NCI-H2171 (cell line): ENCODE measurements around the gene RASA2.
A peak's percentile ranks its signal among the peaks of the same experiment; 100 is the strongest.

ENCODE experiments used
- DNase-seq: peaks from one replicate; lab custom pipeline; 2025; lab: John Stamatoyannopoulos, UW

RASA2 gene

DNA sequence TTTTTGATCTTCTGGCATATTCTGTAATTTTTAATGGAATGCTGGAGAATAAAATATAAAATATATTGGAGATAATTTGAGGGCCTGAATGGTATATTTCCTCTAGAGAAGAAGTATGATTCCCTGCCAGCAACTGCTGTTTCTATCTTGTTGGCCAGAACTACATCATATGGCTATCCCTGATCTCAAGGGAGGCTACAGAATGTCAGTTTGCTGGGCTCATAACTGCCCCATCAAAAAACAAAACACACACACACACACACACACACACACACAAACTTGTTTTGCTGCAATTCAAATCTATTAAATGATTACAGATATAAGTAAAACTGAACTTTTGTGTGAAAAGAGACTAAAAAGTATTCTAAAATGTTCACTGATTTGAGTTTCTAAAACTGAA lies 51.0 kb downstream of the RASA2 start:
- no peak for DNase-seq

DNA sequence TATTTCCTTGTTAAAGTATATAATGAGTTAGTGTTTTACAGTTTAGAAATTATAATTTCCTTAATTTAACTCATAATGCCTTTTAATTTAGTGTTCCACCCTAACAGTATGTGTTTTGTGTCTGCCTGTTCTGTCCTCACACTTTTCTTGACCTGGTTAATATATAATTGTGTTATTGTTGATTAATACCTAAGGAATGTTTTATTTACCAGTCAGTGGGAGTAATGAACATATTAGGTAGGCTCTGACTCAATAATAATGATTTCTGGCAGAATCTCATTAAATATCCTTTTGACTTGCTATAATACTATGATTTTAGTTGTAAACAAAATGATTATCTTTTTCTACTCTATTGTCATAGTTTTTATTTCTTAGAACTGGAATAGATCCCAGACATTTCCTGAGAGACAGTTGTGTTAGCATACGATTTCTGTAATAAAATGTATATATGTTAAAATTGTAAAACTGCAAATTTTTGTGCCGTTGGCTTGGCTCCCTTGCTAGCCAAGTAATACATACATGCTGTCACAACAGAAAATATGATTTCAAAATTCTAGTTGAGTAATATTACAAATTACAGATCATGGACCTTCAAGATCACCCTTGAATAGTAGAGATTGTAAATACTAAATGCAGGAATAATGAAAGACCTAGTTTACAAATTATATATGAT lies 51.9 kb downstream of the RASA2 start:
- no peak for DNase-seq

DNA sequence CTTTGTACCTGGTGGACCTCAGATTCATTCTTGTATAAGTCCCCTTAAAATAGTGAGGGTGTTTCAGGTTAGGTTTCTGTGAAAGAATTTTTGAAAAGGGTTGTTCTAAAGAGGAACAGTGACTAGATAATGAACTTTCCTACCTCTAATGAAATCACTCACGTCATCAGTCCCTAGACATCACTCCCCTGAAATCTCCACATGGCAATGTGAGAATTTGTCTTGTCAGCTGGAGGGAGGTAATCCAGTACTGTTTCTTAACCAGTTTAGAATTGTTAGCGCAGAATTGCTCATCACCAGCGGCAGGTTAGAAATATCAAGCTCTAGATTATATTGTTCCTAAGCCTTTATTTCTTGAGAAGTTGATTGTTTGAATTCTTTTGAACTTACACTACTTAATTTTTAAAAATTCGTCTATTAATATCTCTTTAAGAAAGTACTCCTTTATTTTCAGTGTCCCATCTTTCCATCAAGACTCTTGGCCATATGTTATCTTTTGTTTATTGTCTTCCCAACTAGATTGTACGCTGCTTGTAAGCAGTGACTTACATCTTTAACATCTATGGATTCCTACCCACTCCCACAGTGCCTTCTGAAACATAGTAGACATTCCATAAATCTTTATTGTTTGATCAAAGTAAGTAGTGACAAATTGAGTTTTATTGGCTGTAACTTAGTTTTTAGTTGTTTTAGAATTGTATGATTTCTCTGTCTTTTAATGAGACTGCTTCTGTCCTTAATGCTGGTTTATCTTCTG lies 52.8 kb downstream of the RASA2 start:
- no peak for DNase-seq

DNA sequence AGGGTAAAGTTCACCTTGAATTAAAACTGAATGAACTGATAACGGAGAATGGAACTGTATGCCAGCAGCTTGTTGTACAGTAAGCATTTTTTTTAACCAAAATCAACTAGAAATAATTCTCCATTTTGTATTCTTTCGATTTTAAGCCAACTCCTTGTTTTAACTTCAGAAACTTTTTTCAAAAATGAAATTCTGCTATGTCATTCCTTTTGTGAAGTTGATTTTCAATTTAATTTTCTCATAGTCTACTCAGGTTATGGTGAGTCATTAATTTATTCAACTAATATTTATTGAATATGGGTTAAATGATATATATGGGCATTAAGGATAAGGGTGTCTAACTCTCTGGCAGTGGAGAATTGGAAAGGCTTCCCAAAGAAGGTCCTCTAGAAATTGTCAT lies 53.7 kb downstream of the RASA2 start:
- no peak for DNase-seq

DNA sequence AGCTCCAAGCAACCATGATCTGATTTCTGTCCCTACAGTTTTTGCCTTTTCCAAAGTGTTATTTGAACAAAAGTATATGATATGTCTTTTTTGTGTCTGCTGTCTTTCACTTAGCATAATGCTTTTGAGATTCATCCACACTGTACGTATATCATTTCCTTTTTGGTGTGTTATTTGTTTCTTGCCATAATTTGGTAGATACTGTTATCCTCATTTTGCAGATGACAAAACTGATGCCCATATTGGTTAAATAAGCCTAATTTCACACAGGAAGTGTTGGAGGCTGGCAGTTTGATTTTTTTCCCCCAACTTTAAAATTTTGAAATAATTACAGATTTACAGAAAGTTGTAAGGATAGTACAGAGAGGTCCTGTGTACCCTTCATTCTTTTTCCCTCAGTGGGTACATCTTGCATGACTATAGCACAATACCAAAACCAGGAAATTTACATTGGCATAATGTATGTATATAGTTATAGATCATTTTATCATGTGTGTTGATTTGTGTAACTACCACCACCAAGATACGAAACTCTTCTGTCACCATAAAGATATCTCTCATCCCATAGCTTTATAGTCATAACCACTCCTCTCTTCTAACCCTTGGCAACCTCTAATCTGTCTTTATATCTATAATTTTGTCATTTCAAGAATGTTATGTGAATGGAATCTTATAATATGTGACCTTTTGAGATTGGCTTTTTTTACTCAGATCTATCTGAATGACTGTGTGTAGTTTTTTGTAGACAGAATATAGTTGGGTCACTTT lies 55.6 kb downstream of the RASA2 start:
- DNase-seq = no peak

DNA sequence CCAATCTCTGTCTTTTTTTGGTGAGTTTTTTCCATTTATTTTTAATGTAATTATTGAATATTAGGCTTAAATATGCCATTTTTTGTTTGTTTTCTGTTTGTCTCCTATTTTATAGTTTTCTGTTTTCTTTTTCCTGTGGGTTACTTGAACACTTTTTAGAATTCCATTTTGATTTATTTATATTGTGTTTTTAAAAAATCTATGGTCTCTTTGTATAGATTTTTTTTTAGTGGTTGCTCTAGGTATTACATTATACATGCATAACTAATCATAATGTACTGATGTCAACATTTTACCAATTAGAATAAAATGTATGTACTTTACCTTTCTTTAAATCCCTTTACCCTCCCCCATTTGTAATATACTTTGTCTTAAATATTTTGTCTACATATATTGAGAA lies 56.2 kb downstream of the RASA2 start:
- DNase-seq = no peak

DNA sequence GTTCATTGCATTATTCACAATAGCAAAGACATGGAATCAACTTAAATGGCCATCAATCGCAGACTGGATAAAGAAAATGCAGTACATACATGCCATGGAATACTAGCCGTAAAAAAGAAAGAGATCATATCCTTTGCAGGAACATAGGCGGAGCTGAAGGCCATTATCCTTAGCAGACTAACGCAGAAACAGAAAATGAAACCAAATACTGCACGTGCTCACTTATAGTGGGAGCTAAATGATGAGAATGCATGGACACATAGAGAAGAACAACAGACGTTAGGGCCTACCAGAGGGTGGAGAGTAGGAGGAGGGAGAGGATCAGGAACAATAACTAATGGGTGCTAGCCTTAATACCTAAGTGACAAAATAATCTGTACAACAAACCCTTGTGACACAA lies 57.9 kb downstream of the RASA2 start:
- no peak for DNase-seq

DNA sequence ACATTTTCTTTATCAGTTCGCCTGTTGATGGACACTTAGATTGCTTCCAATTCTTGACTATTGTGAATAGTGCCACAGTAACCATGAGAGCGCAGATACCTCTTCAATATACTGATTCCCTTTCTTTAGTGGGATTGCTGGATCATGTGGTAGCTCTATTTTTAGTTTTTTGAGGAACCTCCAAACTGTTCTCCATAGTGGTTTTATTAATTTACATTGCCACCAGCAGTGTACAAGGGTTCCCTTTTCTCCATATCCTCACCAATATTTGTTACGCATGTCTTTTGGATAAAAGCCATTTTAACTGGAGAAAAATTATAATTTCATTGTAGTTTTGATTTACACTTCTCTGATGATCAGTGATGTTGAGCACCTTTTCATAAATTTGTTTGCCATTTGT lies 59.3 kb downstream of the RASA2 start:
- DNase-seq = no peak

DNA sequence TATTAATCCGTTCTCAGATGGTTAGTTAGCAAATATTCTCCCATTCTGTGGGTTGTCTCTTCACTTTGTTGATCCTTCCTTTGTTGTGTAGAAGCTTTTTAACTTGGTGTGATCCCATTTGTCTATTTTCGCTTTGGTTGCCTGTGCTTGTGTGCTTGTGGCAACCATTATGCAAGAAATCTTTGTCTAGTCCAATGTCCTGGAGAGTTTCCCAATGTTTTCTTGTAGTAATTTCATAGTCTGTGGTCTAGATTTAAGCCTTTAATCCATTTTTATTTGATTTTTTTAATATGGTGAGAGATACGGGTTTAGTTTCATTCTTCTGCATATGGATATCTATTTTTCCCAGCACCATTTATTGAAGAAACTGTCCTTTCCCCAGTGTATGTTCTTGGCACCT lies 59.8 kb downstream of the RASA2 start:
- DNase-seq = no peak

DNA sequence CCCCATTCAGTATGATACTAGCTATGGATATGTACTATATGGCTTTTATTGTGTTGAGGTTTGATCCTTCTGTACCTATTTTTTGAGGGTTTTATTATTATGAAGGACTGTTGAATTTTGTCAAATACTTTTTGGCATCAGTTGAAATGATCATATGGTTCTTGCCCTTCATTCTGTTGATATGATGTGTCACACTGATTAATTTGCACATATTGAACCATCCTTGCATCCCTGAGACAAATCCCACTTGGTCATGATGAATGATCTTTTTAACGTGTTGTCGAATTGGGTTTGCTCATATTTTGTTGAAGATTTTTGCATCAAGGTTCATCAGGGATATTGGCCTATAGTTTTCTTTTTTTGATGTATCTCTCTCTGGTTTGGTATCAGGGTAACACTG lies 61.0 kb downstream of the RASA2 start:
- DNase-seq = no peak

DNA sequence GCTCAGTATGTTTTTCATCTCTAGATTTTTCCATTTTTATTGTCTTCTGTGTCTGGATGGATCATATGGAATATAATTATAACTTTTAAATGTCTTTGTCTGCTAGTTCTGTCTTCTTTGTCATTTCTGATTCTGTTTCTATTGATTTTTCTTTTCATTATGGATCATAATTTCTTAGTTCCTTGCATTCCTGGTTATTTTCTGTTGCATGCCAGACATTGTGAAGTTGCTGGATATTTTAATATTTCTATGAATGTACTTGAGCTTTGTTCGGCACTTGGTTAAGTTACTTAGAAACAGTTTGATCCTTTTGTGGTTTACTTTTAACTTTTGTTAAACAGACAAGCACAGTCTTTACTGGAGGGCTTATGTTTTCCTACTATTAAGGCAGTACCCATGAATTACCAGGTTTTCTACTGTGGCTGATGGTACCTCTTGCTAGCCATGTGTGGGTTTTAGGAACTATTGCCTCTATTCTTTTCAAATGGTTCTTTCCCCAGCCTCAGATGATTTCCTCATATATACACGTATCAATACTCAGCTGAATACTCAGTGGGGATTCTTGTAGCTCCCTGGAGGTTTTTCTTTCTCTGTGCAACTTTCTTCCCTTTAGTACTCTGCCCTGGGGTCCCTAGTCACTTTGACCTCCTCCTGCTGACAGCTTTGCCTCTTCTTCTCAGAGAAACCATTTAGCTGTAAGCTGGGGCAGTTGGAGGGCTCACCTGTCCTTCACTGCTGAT lies 64.3 kb downstream of the RASA2 start:
- no peak for DNase-seq

DNA sequence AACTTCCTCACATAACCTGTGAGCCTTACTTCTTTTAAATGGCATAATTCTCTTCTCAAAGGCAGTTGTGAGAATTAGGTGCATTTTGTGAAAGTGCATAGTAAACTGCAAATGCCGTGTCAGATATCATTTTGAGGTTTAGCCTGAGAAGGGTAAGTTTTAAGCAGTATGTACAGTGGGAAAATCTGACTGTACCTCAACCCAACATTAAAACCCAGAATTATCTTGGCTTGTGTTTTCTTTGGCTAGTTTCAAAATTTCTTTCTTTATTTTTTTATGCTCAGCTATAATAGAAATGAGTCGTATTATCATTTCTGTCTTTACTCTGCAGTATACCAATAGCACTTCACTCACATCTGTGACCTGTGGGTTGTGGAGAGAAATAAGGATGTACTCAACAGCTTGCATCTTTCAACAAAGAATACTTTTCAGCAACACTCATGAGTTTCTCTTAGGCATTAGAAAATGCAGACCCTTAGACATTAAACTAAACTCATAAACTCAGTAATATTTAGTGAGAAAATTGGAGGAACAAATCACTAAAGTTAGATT lies 65.7 kb downstream of the RASA2 start:
- no peak for DNase-seq

DNA sequence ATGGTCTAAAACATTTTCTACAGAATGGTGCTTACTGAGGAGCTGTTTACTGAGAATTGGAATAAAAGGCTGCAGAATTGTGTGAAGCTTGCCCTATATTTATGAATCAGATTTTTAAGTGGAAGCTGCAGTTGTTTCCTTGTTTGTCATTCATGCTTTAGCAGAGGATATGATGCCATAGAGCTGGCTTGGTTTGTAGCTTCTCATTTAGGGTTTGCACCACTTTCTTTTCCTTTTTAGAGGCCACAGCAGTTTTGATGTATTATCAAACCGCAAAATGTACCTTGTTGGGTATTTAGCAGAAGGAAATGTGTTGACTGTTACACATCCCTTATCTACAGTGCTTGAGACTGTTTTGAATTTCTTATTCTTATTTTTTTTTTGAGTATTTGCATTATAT lies 66.2 kb downstream of the RASA2 start:
- no peak for DNase-seq

DNA sequence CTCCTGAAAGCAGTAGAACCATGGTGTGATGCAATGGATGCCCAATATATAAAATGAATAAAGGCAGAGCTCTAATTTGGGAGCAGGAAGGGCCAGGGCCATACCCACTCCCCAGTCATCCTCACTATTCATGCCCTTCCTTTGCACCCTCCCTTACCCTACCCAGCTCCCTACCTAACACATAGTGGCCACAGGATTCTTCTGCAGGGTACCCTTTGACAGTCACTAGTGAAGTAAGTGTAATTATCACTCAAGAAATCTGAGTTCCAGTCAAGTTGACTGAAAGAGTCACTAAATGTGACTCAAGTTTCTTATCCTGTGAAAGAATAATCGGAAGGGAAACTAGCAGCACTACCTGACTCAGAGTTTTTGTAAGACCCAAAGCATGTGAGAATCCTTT lies 69.2 kb downstream of the RASA2 start:
- no peak for DNase-seq

DNA sequence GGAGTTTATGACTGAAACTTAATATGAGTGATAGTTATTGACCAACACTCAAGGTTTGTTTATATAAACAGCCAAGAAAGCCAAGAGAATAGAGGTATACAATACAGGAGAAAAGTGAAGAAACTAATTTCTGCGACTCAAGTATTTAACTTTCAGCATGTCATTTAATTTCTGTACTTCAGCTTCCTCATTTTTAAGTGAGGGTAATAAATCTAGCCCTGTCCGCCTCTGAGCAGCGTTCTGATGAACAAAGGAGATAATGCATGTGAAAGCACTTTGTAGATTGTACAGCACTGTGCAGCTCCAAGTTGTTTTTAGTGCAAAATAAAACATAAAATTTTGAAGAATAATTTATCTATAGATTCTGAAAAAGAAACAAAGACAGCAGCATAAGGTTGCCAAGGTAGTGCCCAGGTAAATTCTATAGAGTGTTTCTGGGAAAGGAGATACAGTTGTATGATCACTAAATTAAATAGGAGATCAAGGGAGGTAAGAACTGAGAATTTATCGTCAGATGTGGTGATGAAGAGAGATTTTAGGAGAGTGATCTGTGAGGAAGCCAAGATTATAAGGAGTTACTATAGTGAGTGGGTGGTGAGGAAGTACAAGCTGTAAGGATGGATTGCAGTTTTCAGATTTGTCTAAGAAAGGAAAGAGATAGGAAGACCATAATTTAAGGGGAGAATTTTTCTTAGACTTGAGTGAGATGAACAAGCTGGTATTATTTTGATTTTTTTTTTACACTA lies 71.3 kb downstream of the RASA2 start:
- DNase-seq = no peak

DNA sequence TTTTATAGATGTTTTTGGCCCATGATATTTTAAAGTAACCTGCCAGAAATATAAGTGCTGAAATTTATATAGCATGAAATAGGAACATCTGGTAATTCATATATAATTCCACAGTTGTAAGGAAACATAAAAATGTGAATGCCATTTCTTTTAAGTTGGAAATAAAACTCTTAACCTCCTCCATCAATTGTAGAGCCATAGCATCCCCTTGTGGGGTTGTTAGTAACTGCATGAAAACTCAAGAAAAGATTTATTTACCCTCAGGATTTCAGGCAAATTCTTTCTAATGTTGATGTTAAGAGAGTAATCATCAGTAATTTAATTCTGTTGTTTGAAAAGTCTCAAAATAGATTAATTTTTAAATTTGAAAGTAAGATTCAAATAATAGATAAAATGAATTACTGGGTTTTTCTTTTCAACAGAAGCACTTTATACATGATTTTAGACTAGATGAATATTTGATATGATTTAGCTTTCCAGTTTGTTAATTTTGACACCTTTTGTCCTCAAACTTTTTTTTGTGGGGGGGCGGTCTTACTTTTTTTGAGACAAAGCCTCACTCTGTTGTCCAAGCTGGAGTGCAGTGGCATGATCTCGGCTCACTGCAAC lies 74.7 kb downstream of the RASA2 start:
- DNase-seq = peak; percentile 11

DNA sequence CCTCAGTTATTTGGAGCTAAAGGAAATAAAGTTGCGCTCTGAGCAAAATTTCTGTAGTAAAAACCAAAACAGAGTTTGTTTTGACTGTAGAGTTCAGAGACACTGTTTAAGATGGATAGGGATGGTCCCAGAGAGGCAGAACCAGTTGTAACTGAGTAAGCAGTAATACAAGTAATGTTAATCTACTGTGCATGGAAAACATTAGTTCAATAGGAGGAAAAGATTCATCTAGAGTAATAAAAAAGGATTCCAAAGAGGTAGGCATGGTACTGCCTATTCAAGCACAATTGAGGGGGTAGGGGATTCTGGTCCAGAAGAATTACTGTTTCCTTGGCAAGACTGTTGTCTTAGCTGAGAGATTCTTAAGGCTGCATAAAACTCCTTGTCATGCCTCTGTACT lies 77.4 kb downstream of the RASA2 start:
- DNase-seq = no peak

DNA sequence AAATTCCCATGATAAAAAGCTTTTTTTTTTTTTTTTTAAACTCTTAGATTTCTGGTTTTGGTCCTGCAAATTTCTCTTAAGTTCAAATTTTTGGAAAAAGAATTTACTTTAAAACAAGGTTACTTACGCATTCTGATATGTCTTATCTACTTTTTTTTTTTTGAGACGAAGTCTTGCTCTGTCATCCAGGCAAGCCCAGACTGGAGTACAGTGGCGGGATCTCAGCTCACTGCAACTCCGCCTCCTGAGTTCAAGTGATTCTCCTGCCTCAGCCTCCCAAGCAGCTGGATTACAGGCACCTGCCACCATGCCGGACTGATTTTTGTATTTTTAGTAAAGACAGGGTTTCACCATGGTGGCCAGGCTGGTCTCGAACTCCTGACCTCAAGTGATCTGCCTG lies 83.2 kb downstream of the RASA2 start:
- DNase-seq = no peak

DNA sequence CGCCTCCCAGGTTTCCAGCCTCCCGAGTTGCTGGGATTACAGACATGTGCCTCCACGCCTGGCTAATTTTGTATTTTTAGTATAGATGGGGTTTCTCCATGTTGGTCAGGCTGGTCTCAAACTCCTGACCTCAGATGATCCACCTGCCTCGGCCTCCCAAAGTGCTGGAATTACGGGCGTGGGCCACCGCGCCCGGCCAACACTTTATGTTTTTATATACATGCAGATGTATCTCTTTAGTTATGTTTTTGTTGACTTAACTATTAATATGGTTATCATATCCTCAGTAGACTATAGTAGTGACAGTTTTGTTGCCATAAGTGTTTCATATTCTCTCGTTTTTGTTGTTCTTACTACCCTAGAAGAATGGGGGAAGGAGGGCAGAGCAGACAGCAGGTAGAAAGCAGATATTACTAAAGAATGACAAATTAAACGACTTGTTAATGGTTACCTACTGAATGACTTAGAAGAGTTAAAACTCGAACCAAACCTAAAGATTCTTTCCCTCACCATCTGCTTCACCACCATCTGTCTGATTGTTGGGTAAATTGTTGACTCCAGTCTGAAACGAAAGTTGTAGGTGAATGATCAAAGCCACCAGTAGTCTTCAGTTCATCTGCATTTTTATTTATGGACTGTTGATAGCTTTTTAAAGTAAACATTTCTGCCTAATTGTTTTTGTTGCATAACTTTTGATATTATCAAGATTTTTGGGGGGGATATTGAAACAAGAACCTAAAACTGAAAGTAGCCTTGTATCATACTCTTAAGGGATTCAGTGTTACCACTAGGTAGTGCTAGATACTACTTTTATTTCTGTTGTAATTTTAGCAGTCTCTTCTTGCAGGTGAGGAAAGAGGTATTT lies 89.3 kb downstream of the RASA2 start:
- no peak for DNase-seq

DNA sequence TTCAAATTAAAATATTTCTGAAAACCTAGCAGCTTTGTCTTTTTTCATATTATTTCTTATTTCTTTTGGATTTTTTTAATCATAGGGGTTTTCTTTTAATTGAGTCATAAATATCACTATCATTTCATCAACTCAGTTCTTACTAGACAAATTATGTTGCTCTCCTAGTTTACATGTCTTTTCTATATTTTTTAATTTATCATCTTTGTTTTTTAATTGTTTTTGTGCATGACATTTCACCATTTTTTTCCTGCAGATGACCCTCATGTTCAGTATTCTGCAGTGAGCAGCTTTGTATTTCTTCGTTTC lies 89.9 kb downstream of the RASA2 start:
- no peak for DNase-seq
